Muscle of back (tissue), 13 donors: Measurements from ENCODE around the gene FAM221A. TPM values are rescaled to one million over a fixed set of nuclear protein-coding genes. Genes with fewer than 3 reads are reported as not detected.
"Not testable (repeated sequence)": the region's sequence is repeated elsewhere in the genome, so short reads cannot be mapped to it uniquely, and the experiment has no call there.

Experiments used
- DNase-seq, 3 donors: peaks; one replicate each; pipeline versions ENCODE4 v3.0.0 to v3.0.0-alpha.2; 2013
- long read RNA-seq, 9 donors: transcript quantifications; one replicate each; lab custom pipeline, GENCODE V29; 2026
- polyA plus RNA-seq, 10 donors: library from polyadenylated mRNA; unstranded; fragments of 120-200 nt; gene quantifications; one replicate each; pipeline ENCODE4 v1.2.1, GENCODE V29; 2013; ENCODE audit not compliant: insufficient read length in 10 of 10

FAM221A gene, protein sequence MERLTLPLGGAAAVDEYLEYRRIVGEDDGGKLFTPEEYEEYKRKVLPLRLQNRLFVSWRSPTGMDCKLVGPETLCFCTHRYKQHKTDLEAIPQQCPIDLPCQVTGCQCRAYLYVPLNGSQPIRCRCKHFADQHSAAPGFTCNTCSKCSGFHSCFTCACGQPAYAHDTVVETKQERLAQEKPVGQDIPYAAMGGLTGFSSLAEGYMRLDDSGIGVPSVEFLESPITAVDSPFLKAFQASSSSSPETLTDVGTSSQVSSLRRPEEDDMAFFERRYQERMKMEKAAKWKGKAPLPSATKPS
- polyA plus RNA-seq: 1 to 10 TPM; 1.6 to 5.1 (median 2.7) TPM
- long read RNA-seq, donor 1: 0 reads
- long read RNA-seq, donor 2: 0 reads
- long read RNA-seq, donor 3: 0 reads
- long read RNA-seq, donor 4: 0 reads
- long read RNA-seq, donor 5, partial matches to known transcripts: 0 of 1 reads
- long read RNA-seq, donor 5, other reads (novel, unspliced or antisense): 0 of 1 reads
- long read RNA-seq, donor 6, partial matches to known transcripts: 0 of 1 reads
- long read RNA-seq, donor 6, other reads (novel, unspliced or antisense): 0 of 1 reads
- long read RNA-seq, donor 7: 0 reads
- long read RNA-seq, donor 8, partial matches to known transcripts: 0 of 2 reads
- long read RNA-seq, donor 8, other reads (novel, unspliced or antisense): 0 of 2 reads
- long read RNA-seq, donor 9: 0 reads

GRCh38 chr7:23679898-23680413, at the start of gene FAM221A:
FAM221A (plus strand) TSS chr7:23680199; CDS start chr7:23680219, 20 bp downstream.
- DNase-seq: peak; percentile 66 to 94 (median 92)

GRCh38 chr7:23633417-23633816, 46.6 kb upstream of the FAM221A start:
- DNase-seq: no peak

DNA sequence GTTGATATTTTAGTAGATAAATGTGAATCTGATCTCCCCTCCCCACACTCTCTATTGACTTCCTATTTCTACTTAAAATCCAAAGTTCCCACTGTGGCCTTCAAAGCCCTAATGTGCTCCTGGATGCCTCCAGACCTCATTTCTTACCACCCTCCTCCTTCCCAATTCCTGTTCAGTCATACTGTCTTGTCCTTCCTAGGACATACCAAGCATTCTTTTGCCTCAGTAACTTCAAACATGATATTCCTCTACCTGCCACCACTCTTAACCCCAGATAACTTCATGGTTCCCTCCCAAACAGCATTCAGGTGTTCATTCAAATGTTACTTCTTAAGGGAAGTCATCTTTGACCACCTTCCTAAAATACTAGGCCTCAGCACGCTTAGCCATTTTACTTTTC, 34.2 kb upstream of the FAM221A start:
- DNase-seq: no peak

DNA sequence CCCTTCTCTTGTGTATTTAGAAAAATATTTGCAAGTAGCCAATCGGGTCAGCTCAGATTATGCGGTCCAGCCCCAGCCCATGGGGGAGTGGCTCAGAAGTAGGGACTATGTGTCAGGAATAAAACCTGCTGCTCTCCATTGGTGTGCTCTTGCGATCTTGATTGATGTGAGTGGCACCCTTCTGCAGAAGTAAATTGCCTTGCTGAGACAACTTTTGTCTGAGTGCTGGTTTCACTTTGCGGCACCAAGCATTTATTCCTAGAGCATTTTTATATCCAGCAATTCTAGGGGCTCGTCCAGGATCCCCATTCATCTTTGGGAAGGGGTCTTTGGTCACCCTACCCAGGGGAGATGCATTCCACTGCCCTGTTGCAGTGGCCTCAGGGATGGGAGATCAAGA, 26.1 kb upstream of the FAM221A start:
- no peak for DNase-seq

- no peak for DNase-seq
Measured at GRCh38 chr7:23654508-23654907, 25.5 kb upstream of the FAM221A start.

DNA sequence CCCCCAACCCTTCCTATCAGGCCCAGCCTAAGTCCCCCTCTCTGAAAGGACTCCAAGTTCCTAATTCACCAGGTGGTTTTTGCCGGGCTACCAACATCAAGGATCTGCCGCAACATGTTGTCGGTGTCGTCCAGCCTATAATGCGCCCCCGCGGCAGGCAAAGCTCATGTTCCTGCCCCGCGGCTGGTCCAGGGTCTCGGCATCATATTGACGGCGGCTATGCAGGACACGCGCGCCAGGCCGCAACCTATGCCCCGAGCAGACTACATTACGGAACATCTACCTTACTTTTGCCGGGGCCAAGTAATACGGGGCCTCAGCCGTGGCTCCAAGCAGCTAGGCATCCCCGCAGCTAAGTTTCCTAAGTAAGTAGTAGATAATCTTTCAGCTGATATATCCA, 24.6 kb upstream of the FAM221A start:
- DNase-seq: no peak

DNA sequence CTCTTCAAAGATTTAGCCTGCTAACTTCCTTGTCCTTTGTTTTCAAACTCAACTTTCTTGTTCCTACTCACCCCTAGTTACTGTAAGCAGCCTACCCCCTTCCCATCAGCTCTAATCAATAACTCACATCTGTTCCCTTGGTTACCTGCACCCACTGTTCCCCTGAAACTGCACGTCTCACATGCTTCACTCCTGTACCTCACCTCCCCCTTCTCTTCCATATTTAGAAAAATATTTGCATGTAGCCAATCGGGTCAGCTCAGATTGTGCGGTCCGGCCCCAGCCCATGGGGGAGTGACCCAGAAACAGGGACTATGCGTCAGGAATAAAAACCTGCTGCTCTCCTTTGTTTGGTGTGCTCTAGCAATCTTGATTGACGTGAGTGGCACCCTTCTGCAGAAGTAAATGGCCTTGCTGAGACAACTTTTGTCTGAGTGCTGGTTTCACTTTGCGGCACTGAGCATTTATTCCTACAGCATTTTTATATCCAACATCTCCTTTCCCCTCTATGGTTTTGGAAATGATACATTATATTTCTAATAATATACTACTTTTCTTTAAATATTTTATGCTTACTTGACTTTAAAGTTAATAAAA, 21.1 kb upstream of the FAM221A start:
- no peak for DNase-seq

DNA sequence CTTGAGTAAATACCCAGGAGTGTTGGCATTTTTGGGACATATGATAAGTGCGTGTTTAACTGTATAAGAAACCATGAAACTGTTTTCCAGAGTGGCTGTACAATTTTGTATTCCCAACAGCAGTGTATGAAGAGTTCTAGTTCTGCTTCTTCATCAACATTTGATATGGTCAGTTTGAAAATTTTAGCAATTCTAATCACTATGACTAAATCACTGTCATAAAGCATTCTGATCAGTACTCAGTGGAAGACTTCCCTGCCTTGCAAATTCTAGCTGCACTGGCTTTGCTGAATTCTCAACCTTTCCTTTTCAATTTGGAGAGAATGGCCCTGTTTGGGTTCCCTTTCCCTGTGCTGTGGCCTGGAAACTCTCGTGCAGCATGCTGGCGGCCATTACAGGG, 18.6 kb upstream of the FAM221A start:
- no peak for DNase-seq

DNA sequence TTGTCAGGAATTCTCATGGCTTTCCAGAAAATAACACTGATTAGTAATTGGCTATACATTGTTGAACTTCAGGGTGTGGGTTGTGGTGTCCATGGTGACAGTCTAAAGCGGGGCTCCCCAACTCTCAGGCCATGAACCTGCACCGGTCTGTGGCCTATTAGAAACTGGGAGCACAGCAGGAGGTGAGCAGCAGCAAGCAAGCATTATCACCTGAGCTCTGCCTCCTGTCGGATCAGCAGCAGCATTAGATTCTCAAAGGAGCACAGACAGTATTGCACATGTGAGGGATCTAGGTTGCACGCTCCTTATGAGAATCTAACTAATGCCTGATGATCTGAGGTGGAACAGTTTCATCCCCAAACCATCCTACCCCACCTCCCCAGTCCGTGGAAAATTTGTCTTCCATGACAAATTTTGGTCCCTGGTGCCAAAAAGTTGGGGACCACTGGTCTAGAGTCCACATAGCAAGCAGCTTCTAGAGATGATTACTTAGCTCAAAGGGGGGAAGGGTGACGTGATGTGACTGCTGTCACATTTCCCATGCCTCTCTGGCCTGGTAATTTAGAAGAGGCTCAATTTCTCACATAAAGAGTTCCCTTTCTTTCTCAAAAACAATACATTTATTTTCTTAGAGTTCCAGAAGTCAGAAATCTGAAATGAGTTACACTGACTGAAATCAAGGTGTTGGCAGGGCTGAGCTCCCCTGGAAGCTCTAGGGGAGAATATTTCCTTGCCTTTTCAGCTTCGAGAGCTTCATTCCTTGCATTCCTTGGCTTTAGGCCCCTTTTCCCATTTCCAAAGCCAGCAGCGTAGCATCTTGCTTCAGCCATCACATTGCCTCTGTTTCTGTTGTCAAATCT, 17.6 kb upstream of the FAM221A start:
- DNase-seq: peak; percentile 24 to 76 (median 68)

- no peak for DNase-seq
Measured at GRCh38 chr7:23662984-23663313, 17.1 kb upstream of the FAM221A start.

DNA sequence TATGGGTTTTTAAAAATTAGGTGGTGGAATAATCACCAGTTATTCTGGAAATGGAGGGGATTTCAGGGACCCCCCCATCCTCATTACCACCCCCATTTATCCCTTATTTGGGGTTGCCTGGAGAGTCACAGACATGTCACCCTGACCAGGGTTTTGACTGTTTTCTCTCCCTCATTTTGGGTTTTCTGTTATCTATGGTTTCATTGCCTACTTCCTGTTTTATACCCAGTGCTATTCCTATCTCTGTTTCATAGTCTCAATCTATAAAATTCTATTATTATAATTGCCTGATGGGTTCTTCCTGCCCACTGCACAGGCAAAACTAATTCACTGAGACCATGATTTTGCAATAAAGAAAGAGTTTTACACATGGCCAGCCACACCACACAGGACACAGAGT, 15.9 kb upstream of the FAM221A start:
- no peak for DNase-seq

GRCh38 chr7:23672033-23672432, 8.0 kb upstream of the FAM221A start:
- no peak for DNase-seq

GRCh38 chr7:23680414-23681405, 711 bp downstream of the FAM221A start:
- DNase-seq: peak; percentile 33 to 81 (median 66)

DNA sequence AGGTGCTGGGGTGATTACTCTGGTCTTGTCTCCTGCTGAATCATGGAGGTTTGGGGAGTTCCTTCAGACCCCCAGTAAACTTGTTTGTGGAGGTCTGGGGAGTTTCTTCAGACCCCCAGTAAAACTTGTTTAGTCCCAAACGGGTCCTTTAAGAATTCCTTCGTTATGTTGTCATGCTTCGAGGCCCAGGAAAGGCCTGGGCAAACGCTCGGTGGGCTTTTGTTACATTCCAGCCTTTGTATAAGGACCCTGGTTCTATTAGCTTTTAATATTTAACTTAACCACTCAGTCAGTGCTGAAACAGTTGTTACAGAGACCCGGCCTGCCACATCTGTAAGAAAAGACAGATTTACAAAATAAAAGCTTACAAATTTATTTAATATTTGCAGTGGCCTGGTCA, 4.0 kb downstream of the FAM221A start:
- not testable (repeated sequence) for DNase-seq

GRCh38 chr7:23685731-23686130, 5.7 kb downstream of the FAM221A start:
- peak in 2 of 3 donors; percentile 48 to 64 for DNase-seq

DNA sequence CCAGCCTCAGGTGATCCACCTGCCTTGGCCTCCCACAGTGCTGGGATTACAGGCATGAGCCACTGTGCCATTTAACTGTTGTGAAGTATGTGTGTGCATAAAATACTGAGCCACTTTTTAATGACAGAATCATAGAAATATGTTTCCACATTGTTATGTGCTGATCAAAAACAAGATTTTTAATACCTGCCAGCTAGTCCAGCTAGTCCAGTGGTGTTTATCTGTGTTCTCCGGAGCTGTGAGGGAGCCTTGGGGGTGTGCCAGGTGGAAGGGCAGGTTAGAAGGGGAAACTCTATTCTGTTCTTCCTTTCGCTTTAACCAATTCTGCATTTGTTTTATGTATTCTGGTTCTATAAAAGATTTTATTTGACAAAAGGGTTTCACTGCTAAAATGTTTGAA, 7.0 kb downstream of the FAM221A start:
- DNase-seq: peak in 1 of 3 donors; percentile 19

DNA sequence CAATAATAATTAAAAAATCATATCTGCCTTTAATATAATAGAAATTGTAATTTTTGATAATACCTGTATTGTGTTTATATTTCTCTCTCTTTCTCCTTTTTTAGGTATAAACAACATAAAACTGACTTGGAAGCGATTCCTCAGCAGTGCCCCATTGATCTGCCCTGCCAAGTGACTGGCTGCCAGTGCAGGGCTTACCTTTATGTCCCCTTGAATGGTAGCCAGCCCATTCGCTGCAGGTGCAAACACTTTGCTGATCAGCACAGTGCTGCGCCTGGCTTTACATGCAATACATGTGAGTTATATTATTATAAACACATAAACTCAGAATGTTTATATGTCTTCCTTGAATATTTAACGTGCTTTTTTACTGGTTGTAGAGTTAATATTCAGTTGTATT, 9.2 kb downstream of the FAM221A start:
- DNase-seq: no peak

DNA sequence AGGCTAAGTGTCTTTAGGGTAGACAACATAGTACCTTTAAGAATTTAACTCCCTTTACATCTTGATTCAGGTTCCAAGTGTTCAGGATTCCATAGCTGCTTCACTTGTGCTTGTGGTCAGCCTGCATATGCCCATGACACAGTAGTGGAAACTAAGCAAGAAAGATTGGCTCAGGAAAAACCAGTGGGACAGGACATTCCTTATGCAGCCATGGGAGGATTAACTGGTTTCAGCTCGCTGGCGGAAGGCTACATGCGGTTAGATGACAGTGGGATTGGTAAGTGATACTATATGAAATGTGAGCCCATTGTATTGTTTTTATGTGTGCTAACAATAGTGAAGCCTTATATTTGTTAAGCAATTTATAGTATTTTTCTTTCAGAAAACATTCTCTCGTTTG, 11.3 kb downstream of the FAM221A start:
- no peak for DNase-seq

GRCh38 chr7:23693224-23693623, 13.2 kb downstream of the FAM221A start:
- DNase-seq: no peak

DNA sequence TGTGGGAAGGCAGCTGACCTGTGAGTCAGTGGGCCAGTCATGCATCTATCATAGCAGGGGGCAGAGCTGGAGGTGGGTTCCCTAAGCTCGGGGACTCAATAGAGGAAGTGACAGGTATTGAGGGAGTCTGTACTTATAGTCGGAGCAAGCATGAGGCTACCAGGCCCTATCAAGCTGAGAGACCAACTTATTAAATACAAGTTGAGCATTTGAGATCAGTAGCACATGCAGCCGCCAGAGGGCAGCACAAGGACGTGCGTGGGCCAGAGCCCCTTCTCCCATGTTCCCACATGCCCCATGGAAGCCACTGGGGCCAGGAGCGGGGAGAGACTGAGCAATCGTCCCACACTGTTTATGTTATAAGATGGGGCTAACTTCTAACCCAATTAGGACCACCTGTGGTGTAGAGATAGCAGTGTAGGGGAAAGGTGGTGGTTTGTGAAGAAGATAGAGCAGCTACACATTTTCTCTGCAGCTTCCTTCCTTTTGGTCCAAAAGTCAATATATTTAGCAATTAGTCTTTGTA, 17.0 kb downstream of the FAM221A start:
- peak in 1 of 3 donors; percentile 34 for DNase-seq
